Stimulated activated memory B cell treated with anti-CD40 and anti-IgM and Interleukin-4, amounts not matched to agents 10 μg/mL and 1 μg/mL and 100 μg/mL, for 72 hours (primary cell): ENCODE data around the gene ZBTB46.
"Not testable (repeated sequence)": the region's sequence is repeated elsewhere in the genome, so short reads cannot be mapped to it uniquely, and the experiment has no call there.

Source experiments
- ATAC-seq: fragments of 150-1000 bp; cut with Tn5 transposase; 2 replicates; pipeline ENCODE4 v1.10.0; 2021
- H3K27ac Mint-ChIP-seq: one replicate; pipeline ENCODE4 v1.8.0; 2022; ENCODE audit warnings: mild to moderate bottlenecking, mixed read lengths
- H3K27me3 Mint-ChIP-seq: one replicate; pipeline ENCODE4 v1.8.0; 2022; ENCODE audit warnings: mixed read lengths
- H3K36me3 Mint-ChIP-seq: one replicate; pipeline ENCODE4 v1.8.0; 2022; ENCODE audit warnings: mixed read lengths
- H3K4me1 Mint-ChIP-seq: one replicate; pipeline ENCODE4 v1.8.0; 2022; ENCODE audit warnings: mixed read lengths
- H3K4me3 Mint-ChIP-seq: one replicate; pipeline ENCODE4 v1.8.0; 2022; ENCODE audit warnings: mild to moderate bottlenecking, moderate library complexity, mixed read lengths
- H3K9me3 Mint-ChIP-seq: one replicate; pipeline ENCODE4 v1.8.0; 2022; ENCODE audit warnings: mixed read lengths

Gene ZBTB46, protein sequence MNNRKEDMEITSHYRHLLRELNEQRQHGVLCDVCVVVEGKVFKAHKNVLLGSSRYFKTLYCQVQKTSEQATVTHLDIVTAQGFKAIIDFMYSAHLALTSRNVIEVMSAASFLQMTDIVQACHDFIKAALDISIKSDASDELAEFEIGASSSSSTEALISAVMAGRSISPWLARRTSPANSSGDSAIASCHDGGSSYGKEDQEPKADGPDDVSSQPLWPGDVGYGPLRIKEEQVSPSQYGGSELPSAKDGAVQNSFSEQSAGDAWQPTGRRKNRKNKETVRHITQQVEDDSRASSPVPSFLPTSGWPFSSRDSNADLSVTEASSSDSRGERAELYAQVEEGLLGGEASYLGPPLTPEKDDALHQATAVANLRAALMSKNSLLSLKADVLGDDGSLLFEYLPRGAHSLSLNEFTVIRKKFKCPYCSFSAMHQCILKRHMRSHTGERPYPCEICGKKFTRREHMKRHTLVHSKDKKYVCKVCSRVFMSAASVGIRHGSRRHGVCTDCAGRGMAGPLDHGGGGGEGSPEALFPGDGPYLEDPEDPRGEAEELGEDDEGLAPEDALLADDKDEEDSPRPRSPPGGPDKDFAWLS

DNA sequence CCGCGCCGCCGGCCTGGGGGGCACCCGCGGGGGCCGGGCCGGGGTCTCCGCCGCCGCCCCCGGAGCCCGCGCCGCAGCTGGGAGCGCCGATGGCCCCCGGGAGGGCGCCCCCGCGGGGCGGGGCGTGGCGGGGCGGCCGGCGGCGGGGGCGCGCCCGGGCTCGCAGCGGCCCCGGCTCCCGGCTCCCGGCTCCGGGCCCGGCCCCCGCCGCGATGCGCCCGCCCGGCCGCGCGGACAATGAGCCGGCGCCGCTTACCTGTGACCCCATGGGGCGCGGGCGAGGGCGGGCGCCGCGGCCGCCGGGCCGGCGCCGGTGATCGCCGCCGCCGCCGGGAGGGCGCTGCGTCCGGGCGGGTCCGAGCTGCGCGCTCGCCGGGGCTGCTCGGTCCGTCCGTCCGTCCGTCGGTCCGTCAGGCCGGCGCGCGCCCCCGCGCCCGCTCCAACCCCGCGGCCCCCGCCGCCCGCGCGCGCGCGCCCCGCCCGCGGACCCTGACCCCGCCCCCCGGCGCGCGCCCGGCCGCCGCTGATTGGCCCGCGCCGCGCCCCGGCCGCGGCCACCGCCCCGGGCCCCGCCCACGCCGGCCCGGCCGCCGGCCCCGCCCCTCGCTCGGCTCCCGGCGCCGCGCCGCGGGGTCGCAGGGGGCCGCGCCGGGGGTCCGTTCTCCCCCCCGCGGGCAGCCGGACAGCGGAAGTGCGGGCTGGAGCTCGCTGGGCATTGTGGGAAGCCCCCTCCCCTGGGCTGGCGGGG lies at the start of gene ZBTB46:
ZBTB46 (minus strand) TSS at position 424 of the 748 bp plus-strand sequence. CDS start 40,507 bp downstream, outside the sequence.
- H3K27me3 Mint-ChIP-seq = peaks cover 72% of the 10 kb centered on the region
- no peaks in the 10 kb centered on the region for H3K9me3 Mint-ChIP-seq
- peak within 1 kb of the TSS; percentile 83 for H3K4me3 Mint-ChIP-seq
- peaks cover 13% of the 10 kb centered on the region for H3K4me1 Mint-ChIP-seq
- H3K27ac Mint-ChIP-seq = peak within 1 kb of the TSS; percentile 17
- H3K36me3 Mint-ChIP-seq = no peaks in the 10 kb centered on the region
- peak; percentile 72 for ATAC-seq

- Mint-ChIP-seq H3K36me3 (peaks cover 46% of the 10 kb centered on the region), H3K4me1 (peaks cover 10% of the 10 kb centered on the region), H3K27ac (no peak overlapping the region), H3K27me3 (no peaks in the 10 kb centered on the region), H3K4me3 (no peak overlapping the region), H3K9me3 (no peaks in the 10 kb centered on the region)
- no peak for ATAC-seq
Measured at GRCh38 chr20:63878899-63879663, 48.0 kb upstream of the ZBTB46 start.

DNA sequence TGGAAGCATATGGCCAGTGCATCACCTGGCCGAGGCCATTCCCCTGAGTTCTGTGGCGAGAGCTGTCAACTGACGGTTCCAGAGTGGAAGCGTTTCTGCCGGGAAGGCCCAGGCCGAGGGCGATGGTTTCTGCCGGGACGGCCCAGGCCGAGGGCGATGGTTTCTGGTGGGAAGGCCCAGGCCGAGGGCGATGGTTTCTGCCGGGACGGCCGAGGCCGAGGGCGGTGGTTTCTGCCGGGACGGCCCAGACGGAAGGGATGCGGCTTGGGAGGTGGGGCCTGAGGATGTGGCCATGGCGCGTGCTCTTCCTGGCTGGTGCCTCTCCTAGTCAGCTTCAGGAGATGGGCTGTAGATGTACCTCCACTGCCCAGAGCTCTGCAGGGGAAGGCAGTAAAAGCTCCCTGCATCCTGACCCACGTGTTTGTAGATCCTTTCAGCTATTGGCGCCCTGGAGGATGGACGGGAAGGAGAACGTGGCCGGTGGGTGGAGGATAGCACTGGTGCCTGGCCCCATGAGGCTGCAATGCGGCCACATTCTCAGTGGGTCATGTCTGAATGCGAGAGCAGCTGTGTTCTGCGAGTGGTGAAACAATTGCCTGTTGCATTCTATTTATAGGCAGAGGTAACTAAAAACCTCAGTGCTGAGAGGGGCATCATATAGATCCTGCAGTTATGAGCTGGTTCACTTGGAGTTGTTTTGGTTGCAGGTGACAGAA lies 46.8 kb upstream of the ZBTB46 start:
- no peak for ATAC-seq
- Mint-ChIP-seq H3K27ac (no peak overlapping the region), H3K36me3 (peaks cover 46% of the 10 kb centered on the region), H3K27me3 (no peaks in the 10 kb centered on the region), H3K9me3 (no peaks in the 10 kb centered on the region), H3K4me1 (peaks cover 6% of the 10 kb centered on the region), H3K4me3 (no peak overlapping the region)

- Mint-ChIP-seq H3K9me3 (no peaks in the 10 kb centered on the region), H3K36me3 (peaks cover 35% of the 10 kb centered on the region), H3K27ac (no peak overlapping the region), H3K4me1 (peaks cover 6% of the 10 kb centered on the region), H3K27me3 (no peaks in the 10 kb centered on the region), H3K4me3 (no peak overlapping the region)
- ATAC-seq = no peak
Measured at GRCh38 chr20:63876489-63877036, 45.5 kb upstream of the ZBTB46 start.

DNA sequence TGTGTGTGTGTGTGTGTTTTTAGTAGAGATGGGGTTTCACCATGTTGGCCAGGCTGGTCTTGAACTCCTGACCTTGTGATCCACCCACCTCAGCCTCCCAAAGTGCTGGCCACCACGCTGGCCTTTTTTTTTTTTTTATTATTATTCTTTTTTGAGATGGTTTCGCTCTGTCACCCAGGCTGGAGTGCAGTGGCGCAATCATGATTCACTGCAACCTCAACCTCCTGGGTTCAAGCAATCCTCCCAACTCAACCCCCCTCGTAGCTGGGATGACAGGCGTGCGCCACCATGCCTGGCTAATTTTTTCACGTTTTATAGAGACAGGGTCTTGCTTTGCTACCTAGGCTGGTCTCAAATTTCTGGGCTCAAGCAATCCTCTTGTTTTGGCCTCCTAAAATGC lies 43.2 kb upstream of the ZBTB46 start:
- H3K27ac Mint-ChIP-seq, H3K4me1 Mint-ChIP-seq, H3K4me3 Mint-ChIP-seq, ATAC-seq, H3K9me3 Mint-ChIP-seq, H3K27me3 Mint-ChIP-seq: not testable (repeated sequence)
- H3K36me3 Mint-ChIP-seq = peaks cover 38% of the 10 kb centered on the region

- ATAC-seq = no peak
- no peak overlapping the region for H3K27ac Mint-ChIP-seq
Measured at GRCh38 chr20:63873477-63873971, 42.5 kb upstream of the ZBTB46 start.

DNA sequence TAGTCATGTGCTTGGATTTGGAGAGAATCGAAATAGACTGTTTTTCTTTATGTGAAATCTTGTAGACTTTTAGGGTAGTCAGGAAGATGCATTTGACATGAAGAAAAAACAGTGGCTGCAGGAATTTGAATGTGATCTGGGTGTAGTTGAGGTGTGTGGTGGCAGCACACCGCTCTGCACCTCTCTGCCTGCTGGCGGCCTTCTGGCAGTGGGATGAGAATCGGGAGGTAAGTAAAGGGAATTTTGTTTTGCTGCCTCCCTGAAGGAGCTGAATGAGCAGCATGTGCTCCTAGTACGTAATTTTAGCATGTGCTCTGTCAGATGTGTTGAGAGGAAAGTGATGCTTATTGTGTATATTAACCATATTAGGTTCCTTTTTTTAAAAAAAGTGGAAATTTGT lies 37.2 kb upstream of the ZBTB46 start:
- no peak for ATAC-seq
- Mint-ChIP-seq H3K4me3 (no peak overlapping the region), H3K27me3 (no peaks in the 10 kb centered on the region), H3K27ac (no peak overlapping the region), H3K4me1 (peaks cover 30% of the 10 kb centered on the region), H3K36me3 (peaks cover 18% of the 10 kb centered on the region), H3K9me3 (no peaks in the 10 kb centered on the region)

More at GRCh38 chr20:63873477-63873971, 42.5 kb upstream of the ZBTB46 start:
- no peaks in the 10 kb centered on the region for H3K27me3 Mint-ChIP-seq
- no peak overlapping the region for H3K4me3 Mint-ChIP-seq
- H3K4me1 Mint-ChIP-seq = peaks cover 6% of the 10 kb centered on the region
- peaks cover 36% of the 10 kb centered on the region for H3K36me3 Mint-ChIP-seq
- no peaks in the 10 kb centered on the region for H3K9me3 Mint-ChIP-seq

- H3K4me3 Mint-ChIP-seq, H3K9me3 Mint-ChIP-seq, H3K27ac Mint-ChIP-seq, H3K27me3 Mint-ChIP-seq, ATAC-seq: not testable (repeated sequence)
- Mint-ChIP-seq H3K4me1 (peaks cover 35% of the 10 kb centered on the region), H3K36me3 (peaks cover 24% of the 10 kb centered on the region)
Measured at GRCh38 chr20:63867042-63867441, 36.0 kb upstream of the ZBTB46 start.

DNA sequence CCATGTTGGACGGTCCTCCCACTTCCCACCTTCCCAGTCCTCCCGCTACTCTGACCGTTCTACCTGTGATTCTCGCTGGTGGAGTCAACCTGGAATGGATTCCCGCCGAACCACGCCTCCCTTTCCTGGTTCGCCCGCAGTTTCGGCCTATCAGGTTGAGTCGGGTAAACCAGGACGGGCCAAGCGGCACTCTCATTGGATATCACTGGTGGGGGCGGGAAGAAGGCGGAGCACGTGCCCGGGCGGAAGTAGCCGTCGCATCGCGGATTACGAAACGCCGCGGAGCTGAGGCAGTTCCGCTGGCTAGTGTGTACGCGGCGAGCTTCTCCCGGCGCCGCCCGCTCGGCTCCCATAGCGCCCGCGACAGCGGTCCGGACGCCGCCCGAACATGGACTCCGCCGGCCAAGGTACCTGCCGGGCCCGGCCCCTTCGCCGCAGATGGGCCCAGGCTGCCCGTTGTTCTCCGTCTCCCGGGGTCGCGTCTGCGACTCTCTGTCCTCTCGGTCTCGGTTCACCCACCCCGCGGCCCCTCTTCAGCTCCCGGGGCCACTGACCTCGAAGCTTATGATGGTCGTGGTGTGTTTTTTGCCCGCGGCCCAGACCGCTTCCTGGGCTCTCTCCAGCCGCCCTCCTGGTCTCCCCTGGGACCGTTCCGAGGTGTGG lies 34.0 kb upstream of the ZBTB46 start, which contains the start of gene TPD52L2:
TPD52L2 (plus strand) TSS at position 293 of the 663 bp plus-strand sequence; CDS start at position 389, 96 bp downstream.
- Mint-ChIP-seq H3K4me1 (peaks cover 44% of the 10 kb centered on the region), H3K27me3 (no peaks in the 10 kb centered on the region), H3K27ac (peak within 1 kb of the TSS; percentile 92), H3K36me3 (peaks cover 34% of the 10 kb centered on the region), H3K9me3 (no peaks in the 10 kb centered on the region), H3K4me3 (peak within 1 kb of the TSS; percentile 89)
- peak; percentile 93 for ATAC-seq

DNA sequence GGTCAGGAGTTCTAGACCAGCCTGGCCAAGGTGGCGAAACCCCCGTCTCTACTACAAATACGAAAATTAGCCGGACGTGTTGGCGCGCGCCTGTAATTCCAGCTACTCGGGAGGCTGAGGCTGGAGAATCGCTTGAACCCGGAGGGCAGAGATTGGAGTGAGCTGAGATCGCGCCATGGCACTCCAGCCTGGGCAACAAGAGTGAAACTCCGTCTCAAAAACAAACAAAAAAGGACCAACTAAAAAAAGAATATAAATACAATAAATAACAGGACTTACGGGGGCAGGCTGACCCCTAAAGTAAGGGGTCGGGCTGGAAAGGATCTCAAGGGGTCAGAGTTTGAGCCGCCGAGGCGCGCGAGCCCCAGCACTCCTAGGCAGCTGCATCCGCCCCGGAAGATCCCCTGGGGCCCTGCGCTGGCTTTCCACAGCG lies 33.5 kb upstream of the ZBTB46 start:
- Mint-ChIP-seq H3K36me3 (peaks cover 32% of the 10 kb centered on the region), H3K27me3 (no peaks in the 10 kb centered on the region), H3K9me3 (no peaks in the 10 kb centered on the region), H3K27ac (peak overlapping the region; percentile 92), H3K4me3 (peak overlapping the region; percentile 89), H3K4me1 (peaks cover 45% of the 10 kb centered on the region)
- ATAC-seq = peak; percentile 1

GRCh38 chr20:63863798-63864544 lies 32.9 kb upstream of the ZBTB46 start:
- H3K27ac Mint-ChIP-seq = peak overlapping the region; percentile 92
- peak overlapping the region; percentile 89 for H3K4me3 Mint-ChIP-seq
- peaks cover 51% of the 10 kb centered on the region for H3K4me1 Mint-ChIP-seq
- H3K27me3 Mint-ChIP-seq = no peaks in the 10 kb centered on the region
- peak; percentile 89 for ATAC-seq
- peaks cover 26% of the 10 kb centered on the region for H3K36me3 Mint-ChIP-seq
- no peaks in the 10 kb centered on the region for H3K9me3 Mint-ChIP-seq

GRCh38 chr20:63863021-63863797 lies 32.1 kb upstream of the ZBTB46 start:
- ATAC-seq = no peak
- Mint-ChIP-seq H3K9me3 (no peaks in the 10 kb centered on the region), H3K4me1 (peaks cover 56% of the 10 kb centered on the region), H3K27me3 (no peaks in the 10 kb centered on the region), H3K27ac (peak overlapping the region; percentile 92), H3K36me3 (peaks cover 22% of the 10 kb centered on the region), H3K4me3 (peak overlapping the region; percentile 89)
